ENCODE measurements around the gene NMD3. TPM values are rescaled to one million over a fixed set of nuclear protein-coding genes. Genes with fewer than 3 reads are reported as not detected.
A peak's percentile ranks its signal among the peaks of the same experiment; 100 is the strongest.

NMD3 gene
- total and polyA plus RNA-seq, 2 of the 13 experiments (the other 11 are each of a cell fraction or from before 2014, with no cell fraction given), result 44.2 to 55.2 TPM

DNA sequence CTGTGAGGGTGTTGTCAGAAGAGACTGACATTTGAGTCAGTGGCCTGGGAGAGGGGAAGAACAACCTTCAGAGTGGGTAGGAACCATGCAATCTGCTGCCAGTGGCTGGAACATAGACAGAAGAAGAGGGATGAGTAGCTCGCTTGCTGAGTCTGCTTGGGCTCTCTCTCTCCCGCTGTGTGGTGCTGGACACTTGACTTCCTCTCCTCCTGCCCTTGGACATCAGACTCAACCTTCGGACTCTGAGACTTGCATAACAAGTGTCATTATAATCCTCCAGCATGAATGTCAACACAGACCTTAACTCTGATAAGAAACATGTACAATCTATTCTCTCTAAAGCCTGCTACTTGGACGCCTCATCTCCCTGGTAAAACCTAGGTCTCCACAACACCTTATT lies 5.9 kb upstream of the NMD3 start (continued):
- 0 out of 2 replicates have a peak, but pooled peaks have one; percentile 32 for TF ChIP-seq NCOA2 (CRISPR knock-in tag; IDR thresholded peaks at IDR 0.05)
- TF ChIP-seq GLI4 (CRISPR knock-in tag; IDR thresholded peaks at IDR 0.05; ENCODE audit: borderline replicate concordance), result no peak
- peak; percentile 39; the same call in 1 of the 2 replicates for TF ChIP-seq RCOR2 (CRISPR knock-in tag; IDR thresholded peaks at IDR 0.05)
- TF ChIP-seq, protein P1, sequence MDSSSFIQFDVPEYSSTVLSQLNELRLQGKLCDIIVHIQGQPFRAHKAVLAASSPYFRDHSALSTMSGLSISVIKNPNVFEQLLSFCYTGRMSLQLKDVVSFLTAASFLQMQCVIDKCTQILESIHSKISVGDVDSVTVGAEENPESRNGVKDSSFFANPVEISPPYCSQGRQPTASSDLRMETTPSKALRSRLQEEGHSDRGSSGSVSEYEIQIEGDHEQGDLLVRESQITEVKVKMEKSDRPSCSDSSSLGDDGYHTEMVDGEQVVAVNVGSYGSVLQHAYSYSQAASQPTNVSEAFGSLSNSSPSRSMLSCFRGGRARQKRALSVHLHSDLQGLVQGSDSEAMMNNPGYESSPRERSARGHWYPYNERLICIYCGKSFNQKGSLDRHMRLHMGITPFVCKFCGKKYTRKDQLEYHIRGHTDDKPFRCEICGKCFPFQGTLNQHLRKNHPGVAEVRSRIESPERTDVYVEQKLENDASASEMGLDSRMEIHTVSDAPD (CRISPR knock-in tag; IDR thresholded peaks at IDR 0.05), result no peak
- TF ChIP-seq ZNF569 (CRISPR knock-in tag; IDR thresholded peaks at IDR 0.05; ENCODE audit: borderline replicate concordance), result no peak
- no peak for TF ChIP-seq MEIS2 (CRISPR knock-in tag; IDR thresholded peaks at IDR 0.05)
- TF ChIP-seq ZFAT (CRISPR knock-in tag; conservative IDR thresholded peaks at IDR 0.05), result no peak
- peak; percentile 43; the same call in 1 of the 2 replicates for TF ChIP-seq PITX1 (CRISPR knock-in tag; IDR thresholded peaks at IDR 0.05)
- no peak for TF ChIP-seq THAP11 (CRISPR knock-in tag; IDR thresholded peaks at IDR 0.05)
- TF ChIP-seq SALL1 (CRISPR knock-in tag; IDR thresholded peaks at IDR 0.05), result peak; percentile 88
- no peak for TF ChIP-seq ZNF75D (CRISPR knock-in tag; IDR thresholded peaks at IDR 0.05; ENCODE audit: borderline replicate concordance)
- no peak for TF ChIP-seq KLF9 (CRISPR knock-in tag; IDR thresholded peaks at IDR 0.05; ENCODE audit: low read depth)
- peak; percentile 55; the same call in 1 of the 2 replicates for TF ChIP-seq CEBPG (CRISPR knock-in tag; IDR thresholded peaks at IDR 0.05)
- peak; percentile 91; the same call in 1 of the 2 replicates for TF ChIP-seq HMG20A (CRISPR knock-in tag; IDR thresholded peaks at IDR 0.05; ENCODE audit: borderline replicate concordance)
- TF ChIP-seq ZNF761 (CRISPR knock-in tag; conservative IDR thresholded peaks at IDR 0.05), result no peak
- TF ChIP-seq TAF1 (CRISPR knock-in tag; IDR thresholded peaks at IDR 0.05), result no peak
- no peak for TF ChIP-seq MTF1 (CRISPR knock-in tag; IDR thresholded peaks at IDR 0.05)
- no peak for TF ChIP-seq MTF2 (CRISPR knock-in tag; IDR thresholded peaks at IDR 0.05; ENCODE audit: borderline replicate concordance)
- no peak for TF ChIP-seq KLF11 (CRISPR knock-in tag; IDR thresholded peaks at IDR 0.05)
- TF ChIP-seq ZNF207 (IDR thresholded peaks at IDR 0.05; ENCODE audit: borderline replicate concordance), result no peak
- TF ChIP-seq, protein P2, sequence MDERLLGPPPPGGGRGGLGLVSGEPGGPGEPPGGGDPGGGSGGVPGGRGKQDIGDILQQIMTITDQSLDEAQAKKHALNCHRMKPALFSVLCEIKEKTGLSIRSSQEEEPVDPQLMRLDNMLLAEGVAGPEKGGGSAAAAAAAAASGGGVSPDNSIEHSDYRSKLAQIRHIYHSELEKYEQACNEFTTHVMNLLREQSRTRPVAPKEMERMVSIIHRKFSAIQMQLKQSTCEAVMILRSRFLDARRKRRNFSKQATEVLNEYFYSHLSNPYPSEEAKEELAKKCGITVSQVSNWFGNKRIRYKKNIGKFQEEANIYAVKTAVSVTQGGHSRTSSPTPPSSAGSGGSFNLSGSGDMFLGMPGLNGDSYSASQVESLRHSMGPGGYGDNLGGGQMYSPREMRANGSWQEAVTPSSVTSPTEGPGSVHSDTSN (CRISPR knock-in tag; IDR thresholded peaks at IDR 0.05), result no peak
- no peak for TF ChIP-seq SMC3 (IDR thresholded peaks at IDR 0.05; ENCODE audit: low read length)
- no peak for TF ChIP-seq ZNF441 (CRISPR knock-in tag; IDR thresholded peaks at IDR 0.05; ENCODE audit: borderline replicate concordance)
- TF ChIP-seq, protein P3, sequence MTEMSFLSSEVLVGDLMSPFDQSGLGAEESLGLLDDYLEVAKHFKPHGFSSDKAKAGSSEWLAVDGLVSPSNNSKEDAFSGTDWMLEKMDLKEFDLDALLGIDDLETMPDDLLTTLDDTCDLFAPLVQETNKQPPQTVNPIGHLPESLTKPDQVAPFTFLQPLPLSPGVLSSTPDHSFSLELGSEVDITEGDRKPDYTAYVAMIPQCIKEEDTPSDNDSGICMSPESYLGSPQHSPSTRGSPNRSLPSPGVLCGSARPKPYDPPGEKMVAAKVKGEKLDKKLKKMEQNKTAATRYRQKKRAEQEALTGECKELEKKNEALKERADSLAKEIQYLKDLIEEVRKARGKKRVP (CRISPR knock-in tag; IDR thresholded peaks at IDR 0.05), result no peak
- no peak for TF ChIP-seq MYNN (CRISPR knock-in tag; IDR thresholded peaks at IDR 0.05; ENCODE audit: low read depth)
- no peak for TF ChIP-seq SOX6 (IDR thresholded peaks at IDR 0.05)
- TF ChIP-seq SOX6 (CRISPR knock-in tag; IDR thresholded peaks at IDR 0.05), result peak; percentile 61
- TF ChIP-seq, protein P4, sequence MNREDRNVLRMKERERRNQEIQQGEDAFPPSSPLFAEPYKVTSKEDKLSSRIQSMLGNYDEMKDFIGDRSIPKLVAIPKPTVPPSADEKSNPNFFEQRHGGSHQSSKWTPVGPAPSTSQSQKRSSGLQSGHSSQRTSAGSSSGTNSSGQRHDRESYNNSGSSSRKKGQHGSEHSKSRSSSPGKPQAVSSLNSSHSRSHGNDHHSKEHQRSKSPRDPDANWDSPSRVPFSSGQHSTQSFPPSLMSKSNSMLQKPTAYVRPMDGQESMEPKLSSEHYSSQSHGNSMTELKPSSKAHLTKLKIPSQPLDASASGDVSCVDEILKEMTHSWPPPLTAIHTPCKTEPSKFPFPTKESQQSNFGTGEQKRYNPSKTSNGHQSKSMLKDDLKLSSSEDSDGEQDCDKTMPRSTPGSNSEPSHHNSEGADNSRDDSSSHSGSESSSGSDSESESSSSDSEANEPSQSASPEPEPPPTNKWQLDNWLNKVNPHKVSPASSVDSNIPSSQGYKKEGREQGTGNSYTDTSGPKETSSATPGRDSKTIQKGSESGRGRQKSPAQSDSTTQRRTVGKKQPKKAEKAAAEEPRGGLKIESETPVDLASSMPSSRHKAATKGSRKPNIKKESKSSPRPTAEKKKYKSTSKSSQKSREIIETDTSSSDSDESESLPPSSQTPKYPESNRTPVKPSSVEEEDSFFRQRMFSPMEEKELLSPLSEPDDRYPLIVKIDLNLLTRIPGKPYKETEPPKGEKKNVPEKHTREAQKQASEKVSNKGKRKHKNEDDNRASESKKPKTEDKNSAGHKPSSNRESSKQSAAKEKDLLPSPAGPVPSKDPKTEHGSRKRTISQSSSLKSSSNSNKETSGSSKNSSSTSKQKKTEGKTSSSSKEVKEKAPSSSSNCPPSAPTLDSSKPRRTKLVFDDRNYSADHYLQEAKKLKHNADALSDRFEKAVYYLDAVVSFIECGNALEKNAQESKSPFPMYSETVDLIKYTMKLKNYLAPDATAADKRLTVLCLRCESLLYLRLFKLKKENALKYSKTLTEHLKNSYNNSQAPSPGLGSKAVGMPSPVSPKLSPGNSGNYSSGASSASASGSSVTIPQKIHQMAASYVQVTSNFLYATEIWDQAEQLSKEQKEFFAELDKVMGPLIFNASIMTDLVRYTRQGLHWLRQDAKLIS (CRISPR knock-in tag; IDR thresholded peaks at IDR 0.05), result no peak
